Nucleus accumbens (tissue), 56 donors: ENCODE results near the gene PDE8B.

Experiments used
- DNase-seq, 56 donors: peaks; one replicate each; lab custom pipeline; 2025; lab: John Stamatoyannopoulos, UW

The PDE8B gene

GRCh38 chr5:77394064-77394715 is 183.7 kb downstream of the PDE8B start:
- DNase-seq = no peak

GRCh38 chr5:77396017-77396416 is 185.5 kb downstream of the PDE8B start:
- DNase-seq = no peak

GRCh38 chr5:77397686-77398292 is 187.3 kb downstream of the PDE8B start:
- no peak for DNase-seq

- no peak for DNase-seq
Measured at GRCh38 chr5:77398458-77398857, 188.0 kb downstream of the PDE8B start.

- DNase-seq = no peak
Measured at GRCh38 chr5:77398896-77399295, 188.4 kb downstream of the PDE8B start.

- no peak for DNase-seq
Measured at GRCh38 chr5:77400645-77401044, 190.2 kb downstream of the PDE8B start.

GRCh38 chr5:77402796-77403195 is 192.3 kb downstream of the PDE8B start:
- no peak for DNase-seq

- no peak for DNase-seq
Measured at GRCh38 chr5:77407152-77407551, 196.7 kb downstream of the PDE8B start.

GRCh38 chr5:77409870-77410621 is 199.6 kb downstream of the PDE8B start:
- peak in 2 of 56 donors; percentile 12 to 19 for DNase-seq

GRCh38 chr5:77413049-77413448 is 202.6 kb downstream of the PDE8B start:
- no peak for DNase-seq

GRCh38 chr5:77418162-77418561 is 207.7 kb downstream of the PDE8B start:
- no peak for DNase-seq

GRCh38 chr5:77418601-77419581 is 208.4 kb downstream of the PDE8B start:
- peak in 5 of 56 donors; percentile 9 to 28 (median 14) for DNase-seq

- DNase-seq = no peak
Measured at GRCh38 chr5:77419644-77420582, 209.4 kb downstream of the PDE8B start.

GRCh38 chr5:77420940-77421339 is 210.5 kb downstream of the PDE8B start:
- DNase-seq = no peak

- no peak for DNase-seq
Measured at GRCh38 chr5:77423022-77423750, 212.7 kb downstream of the PDE8B start.

GRCh38 chr5:77424921-77425320 is 214.4 kb downstream of the PDE8B start:
- no peak for DNase-seq

- no peak for DNase-seq
Measured at GRCh38 chr5:77425420-77425819, 214.9 kb downstream of the PDE8B start.

- DNase-seq = no peak
Measured at GRCh38 chr5:77425998-77426659, 215.6 kb downstream of the PDE8B start.
